AG09319 (cell line): ENCODE measurements around the gene NR2C2.

ENCODE experiments used
- DNase-seq: peaks from one replicate; pipeline ENCODE4 v3.0.0-alpha.2; 2010; ENCODE audit warnings: low read depth; ENCODE audit errors: extremely low read depth
- TF ChIP-seq, protein P1 (sequence below): IDR thresholded peaks from 2 replicates; pipeline ENCODE4 v1.5.1; 2011; ENCODE audit warnings: low read depth, mild to moderate bottlenecking, inconsistent platforms, low read length, moderate library complexity

The NR2C2 gene

DNA sequence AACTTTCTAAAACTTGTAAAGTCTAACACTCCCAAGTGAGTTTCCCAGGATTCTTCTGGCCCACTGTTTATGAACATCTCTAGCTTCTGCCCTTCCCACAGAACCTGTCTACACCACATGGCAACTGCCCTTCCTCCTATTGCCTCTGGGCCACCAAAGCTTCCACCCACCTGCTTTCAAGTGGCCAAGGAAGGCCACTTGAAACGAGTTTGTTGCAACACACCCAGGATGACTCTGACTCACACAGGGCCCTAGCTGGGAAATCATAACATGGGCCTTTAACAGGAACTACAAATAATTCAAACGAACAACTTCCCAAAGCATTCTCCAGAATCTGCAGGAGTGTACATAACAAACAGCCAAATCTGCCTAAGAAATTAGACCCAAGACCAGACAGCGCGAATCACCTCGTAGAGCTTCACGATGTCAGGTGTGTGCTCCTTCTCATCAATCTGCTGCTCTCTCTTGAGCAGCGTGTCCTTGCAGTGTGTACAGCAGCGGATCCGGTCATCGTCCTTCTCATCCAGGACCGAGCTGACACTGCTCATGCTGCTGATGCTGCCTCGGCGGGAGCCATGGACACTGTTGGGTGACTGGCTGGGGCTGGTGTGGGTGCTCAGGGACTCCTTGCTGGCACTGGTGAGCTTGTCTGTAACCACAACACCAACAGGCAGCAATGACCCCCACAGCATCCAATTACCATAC is 134.7 kb downstream of the NR2C2 start:
- TF ChIP-seq, protein P1, sequence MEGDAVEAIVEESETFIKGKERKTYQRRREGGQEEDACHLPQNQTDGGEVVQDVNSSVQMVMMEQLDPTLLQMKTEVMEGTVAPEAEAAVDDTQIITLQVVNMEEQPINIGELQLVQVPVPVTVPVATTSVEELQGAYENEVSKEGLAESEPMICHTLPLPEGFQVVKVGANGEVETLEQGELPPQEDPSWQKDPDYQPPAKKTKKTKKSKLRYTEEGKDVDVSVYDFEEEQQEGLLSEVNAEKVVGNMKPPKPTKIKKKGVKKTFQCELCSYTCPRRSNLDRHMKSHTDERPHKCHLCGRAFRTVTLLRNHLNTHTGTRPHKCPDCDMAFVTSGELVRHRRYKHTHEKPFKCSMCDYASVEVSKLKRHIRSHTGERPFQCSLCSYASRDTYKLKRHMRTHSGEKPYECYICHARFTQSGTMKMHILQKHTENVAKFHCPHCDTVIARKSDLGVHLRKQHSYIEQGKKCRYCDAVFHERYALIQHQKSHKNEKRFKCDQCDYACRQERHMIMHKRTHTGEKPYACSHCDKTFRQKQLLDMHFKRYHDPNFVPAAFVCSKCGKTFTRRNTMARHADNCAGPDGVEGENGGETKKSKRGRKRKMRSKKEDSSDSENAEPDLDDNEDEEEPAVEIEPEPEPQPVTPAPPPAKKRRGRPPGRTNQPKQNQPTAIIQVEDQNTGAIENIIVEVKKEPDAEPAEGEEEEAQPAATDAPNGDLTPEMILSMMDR, result no peak
- no peak for DNase-seq

DNA sequence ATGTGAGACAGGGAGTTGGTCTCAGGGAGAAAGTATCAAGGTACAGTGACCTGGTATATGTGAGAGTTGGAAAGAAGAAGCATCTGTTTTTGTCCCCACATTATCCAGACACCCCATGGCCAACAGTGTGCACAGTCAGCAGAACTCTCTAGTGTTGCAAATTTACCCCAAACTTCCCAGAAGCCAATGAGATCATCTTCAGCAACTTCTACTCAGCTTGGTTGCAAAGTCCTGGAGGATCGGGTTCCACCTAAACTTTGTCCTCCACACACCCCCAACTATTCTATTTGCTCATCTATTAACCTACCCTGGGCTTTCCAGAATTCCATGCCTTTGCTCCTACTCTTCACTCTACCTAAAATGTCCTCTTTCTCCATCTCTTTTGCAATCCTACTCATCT is 135.9 kb downstream of the NR2C2 start:
- DNase-seq, result no peak
- TF ChIP-seq, protein P1, result no peak

DNA sequence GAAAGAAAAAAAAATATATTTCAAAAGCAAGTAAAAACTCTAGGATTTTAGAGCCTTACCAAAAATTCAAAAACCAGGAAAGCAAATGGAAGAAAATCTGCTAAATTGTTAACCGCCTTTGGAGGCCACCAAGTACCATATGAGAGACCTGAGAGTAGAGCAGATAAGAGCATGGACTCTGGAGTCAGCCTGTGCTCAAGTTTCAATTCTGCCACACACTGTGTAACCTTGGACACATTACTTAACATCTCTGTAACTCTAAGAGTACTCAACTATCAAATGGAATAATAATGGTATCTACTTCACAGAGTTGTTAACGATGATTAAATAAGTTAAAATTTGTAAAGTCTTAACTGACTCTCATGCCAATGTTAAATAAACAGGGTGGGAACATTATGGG is 138.9 kb downstream of the NR2C2 start:
- no peak for DNase-seq
- TF ChIP-seq, protein P1, result no peak

DNA sequence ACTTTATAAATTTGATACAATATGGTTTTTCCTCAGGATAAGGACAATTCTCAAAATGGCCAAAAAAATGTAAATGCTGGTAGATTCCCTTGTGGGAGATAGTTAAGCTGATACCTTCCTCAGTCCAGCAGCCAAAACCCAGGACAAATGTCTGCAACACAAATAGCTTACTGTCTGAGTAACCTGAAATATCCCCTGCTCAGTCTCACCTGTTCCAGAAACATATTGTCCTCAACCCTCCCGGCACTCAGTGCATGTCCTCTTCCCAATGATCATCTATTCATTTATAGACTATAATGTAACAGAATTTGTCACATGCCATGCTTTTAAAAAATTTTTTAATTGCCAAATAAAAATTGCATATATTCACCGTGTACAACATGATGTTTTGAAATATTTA is 139.3 kb downstream of the NR2C2 start:
- TF ChIP-seq, protein P1, result no peak
- no peak for DNase-seq

GRCh38 chr3:15089201-15089600 is 141.8 kb downstream of the NR2C2 start:
- TF ChIP-seq, protein P1, result no peak
- DNase-seq, result no peak

- no peak for DNase-seq
- TF ChIP-seq, protein P1, result no peak
Measured at GRCh38 chr3:15091575-15091974, 144.2 kb downstream of the NR2C2 start.

DNA sequence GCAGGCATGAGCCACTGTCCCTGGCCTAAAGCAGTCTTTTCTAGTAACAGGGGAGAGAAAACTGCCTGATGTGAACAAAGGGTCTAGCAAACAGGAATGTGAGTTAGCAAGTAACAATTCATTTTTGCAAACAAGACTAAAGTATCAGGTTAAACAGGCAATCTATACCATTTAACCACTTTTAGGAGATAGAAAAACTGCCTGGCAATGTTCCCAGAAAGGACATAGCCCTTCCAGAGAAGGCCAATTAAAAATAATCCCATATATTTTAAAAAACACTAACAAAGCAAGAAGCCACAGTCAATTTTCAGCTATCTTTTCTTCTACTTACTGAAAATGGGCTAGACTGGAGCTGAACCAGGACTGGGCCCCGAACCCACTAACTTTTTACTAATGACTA is 145.3 kb downstream of the NR2C2 start:
- TF ChIP-seq, protein P1, result no peak

More for the DNA sequence above, 145.3 kb downstream of the NR2C2 start:
- DNase-seq, result no peak
